GM19193 (cell line): Measurements from ENCODE around the gene NUDT8.

Experiments
- POLR2A ChIP-seq: IDR thresholded peaks from 4 replicates; pipeline ENCODE4 v1.6.1; 2011; ENCODE audit not compliant: insufficient read depth, insufficient read length; ENCODE audit errors: extremely low read depth

Gene NUDT8

DNA sequence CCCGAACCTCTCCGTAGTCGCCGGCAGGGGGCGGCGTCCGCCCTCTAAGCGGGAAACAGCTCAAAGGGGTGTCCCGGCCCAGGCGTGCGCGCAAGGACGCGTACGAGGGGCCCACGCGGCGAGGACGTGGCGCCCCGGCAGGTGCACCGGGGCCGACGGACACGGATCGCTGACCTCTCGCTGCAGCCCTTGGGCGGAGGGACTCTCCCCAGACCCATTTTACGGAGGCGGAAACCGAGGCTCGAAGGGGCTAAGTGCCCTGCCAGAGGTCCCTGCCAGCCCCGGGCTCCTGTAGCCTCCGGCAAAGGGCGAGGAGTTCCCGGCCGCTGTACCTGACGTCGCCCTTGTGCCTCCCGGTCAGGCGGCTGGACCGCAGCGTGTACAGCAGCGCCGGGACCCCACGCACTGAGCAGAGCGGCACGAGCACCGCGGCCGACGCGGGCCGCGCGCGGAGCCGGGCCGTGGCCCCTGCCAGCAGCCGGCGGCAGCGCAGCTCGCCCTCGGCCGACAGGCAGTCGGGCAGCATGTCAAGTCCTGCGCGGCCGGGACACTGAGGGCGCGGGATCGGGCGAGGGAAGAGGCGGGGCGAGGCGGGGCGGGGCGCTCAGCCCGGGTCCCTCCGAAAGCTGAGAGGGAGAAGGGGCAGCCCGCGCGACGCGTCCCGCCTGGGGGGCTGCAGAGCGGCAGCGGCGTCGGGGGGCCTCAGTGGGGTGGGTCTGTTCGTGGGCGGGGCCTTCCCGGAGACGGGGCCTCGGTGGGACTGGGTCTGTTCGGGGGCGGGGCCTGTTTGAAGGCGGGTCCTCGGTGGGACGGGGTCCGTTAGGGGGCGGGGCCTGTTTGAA lies at the start of gene NUDT8:
TSS of gene NUDT8 (minus strand) at position 552 of the 842 bp plus-strand sequence. CDS start at position 526, 26 bp downstream.
- TF ChIP-seq POLR2A, result peak; percentile 58

DNA sequence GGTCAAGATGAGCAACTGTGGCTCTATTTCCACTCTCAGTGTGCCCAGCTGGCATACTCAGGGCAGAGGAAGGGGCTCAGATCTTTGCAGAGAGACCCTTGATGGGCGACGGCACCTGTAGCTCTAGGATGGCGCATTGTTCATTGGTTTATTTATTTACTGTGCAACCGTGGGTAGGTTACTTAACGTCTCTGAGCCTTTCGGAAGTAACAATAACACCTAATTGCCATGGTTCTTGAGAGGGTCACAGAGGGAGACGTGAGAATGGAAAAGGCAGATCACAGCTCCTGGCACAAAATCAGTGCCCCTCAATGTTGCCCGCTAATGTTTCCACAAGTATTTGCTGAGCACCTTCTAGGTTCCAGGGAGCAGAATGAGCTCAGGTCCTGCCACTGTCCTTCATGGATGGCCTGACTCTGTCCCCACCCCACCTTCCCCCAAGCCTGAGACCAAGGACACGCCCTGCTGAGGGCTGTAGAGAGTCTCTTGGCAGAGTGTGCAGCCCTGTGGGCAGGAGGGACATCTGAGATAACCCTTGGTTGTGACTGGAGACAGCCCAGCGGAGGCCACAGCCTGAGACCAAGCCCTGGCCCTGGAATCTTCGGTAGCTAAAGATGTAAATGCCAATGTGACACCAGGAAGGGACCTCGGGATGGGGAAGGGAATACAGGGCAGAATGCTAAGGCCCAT lies 45.5 kb upstream of the NUDT8 start:
- TF ChIP-seq POLR2A, result no peak

GRCh38 chr11:67674442-67674871 lies 44.7 kb upstream of the NUDT8 start, which contains the start of gene ALDH3B2:
TSS of gene ALDH3B2 (minus strand) at chr11:67674623. CDS start at chr11:67666935, 7,688 bp downstream.
- no peak for TF ChIP-seq POLR2A

DNA sequence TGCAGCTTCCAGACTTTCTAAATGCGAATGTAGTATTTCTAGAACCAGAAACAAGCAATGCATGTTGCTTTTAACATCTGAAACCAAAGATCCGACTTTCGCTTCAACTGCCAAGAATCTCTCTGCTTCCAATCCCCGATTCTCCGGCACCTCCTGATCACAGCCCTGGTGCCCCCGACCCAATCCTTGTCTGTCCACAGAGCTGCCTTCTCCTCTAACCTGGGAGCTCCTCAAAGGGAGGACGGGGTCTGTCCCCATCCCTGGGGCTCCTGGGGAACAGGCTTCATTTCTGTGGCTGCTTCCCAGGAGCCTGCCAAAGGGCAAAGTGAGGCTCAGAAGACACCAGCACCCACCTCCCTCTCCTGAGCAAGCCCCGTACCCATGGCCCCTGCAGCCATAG lies 44.2 kb upstream of the NUDT8 start:
- TF ChIP-seq POLR2A, result no peak

DNA sequence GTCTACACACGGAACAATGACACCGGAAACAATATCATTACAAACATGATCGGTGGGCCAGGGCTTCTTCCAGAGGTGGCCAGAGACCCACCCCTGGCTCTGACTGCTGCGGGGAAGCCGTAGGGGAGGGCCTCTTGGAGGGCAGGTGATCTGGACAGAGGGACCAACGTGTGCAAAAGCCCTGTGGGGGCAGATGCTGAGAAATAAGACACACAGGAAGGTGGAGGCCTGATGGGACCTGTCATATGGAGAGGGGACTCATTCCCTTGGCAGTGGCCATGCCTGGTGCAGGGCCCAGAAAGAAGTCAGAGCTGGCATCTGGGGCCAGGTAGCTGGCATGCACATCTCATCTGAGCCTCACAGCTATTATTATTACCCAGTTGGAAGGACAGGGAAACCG lies 43.6 kb upstream of the NUDT8 start:
- no peak for TF ChIP-seq POLR2A

DNA sequence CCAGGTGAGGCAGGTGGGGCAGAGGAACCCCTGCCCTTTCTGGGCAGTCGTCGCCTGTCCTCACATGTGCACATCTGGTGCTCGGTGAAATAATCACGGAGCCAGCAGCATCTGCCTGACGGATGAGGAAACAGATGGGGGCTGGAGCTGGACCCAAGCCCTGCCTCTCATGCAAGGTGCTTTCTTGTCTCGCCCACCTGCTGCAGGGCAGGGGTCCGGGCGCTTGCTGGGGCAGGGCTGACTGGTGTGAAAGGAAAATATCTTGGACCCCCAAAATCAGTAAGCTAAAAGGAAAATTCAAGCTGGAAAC lies 41.4 kb upstream of the NUDT8 start:
- no peak for TF ChIP-seq POLR2A

DNA sequence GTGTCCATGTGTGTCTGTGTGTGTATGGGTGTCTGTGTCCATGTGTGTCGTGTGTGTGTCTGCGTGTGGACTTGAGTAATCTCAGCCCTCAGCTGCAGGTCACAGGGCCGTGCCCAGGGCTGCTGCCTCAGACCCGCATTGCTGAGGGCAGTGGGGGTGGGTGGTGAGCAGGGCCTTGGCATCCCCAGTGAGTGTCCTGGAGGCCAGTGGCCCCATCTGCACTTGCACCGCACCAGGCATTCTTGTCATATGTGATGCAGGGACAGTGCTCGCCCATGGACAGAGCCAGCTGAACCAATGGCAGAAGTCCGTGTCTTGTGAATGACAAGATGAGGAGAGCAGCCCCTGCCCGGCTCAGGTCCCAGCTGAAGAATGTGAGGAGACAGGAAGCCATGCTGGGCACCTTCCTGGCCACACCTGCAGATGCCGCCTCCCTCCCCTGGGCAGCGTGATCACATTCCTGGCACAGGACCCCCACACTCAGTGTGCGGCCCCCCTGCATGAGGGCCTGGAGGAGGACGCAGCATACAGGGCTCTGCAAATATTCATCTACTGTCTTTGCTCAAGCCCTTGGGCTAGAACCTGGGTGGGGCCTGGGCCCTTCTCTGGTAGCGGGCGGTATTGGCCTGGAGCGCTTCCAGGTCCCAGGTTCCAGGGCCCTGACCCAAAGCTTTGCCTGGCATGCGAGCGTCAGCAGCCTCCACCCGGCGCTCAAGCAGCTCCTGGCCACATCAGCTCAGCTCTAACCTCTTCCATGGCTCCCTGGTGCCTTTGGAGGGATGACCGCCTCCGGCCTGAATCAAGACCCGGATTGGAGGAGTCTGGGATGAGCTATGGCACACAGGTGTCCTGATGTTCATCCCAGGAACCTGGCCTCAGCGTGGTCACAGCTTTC lies 40.8 kb upstream of the NUDT8 start:
- no peak for TF ChIP-seq POLR2A

DNA sequence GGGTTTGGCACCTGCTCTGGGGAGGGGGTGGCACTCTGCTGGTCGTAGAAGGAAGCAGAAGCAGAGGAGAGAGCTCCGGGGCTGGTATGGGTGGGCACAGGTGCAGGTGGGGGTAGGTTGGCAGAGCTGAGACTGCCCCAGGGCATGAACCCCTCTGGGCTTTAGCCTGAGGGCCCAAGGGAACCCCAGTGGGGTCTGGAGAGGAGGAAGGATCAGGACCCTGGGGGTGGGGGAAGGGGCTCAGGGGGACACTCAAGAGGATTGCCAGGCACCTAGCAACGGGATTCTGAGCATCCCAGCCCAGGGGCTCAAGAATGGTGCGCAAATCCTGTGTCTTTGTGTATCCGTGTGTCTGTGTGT lies 38.4 kb upstream of the NUDT8 start:
- TF ChIP-seq POLR2A, result no peak

DNA sequence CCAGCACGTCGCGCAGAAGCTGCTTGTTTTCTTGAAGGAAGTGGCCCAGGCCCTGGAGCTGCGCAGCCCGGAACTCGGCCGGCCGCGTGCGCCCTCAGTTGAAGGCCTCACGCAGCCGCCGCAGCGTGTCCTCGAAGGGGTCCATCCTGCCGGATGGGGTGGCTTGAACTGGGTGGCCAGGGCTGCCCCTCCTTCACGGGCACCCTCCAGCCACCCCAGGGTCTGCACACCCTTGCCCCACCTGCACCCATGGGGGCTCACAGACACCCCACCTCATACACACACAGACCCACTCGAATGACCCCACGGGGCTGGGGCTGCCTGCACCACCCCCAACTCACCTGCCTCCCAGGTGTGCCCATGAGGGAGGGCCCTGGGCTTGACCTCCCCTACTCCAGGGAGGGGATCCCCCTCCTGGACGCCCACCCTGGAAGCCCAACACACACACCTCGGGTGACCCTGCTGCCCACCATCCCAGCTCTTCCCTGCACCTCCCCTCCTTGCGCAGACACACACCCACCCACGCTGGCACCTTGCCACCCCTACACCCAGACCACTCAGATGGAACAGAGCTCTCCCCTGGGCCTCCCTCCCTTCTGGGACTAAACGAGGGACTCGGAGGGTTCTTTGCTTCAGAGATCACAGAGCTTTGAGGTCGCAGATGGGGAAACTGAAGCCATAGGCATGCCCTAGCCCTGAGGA lies 37.9 kb upstream of the NUDT8 start:
- TF ChIP-seq POLR2A, result no peak

DNA sequence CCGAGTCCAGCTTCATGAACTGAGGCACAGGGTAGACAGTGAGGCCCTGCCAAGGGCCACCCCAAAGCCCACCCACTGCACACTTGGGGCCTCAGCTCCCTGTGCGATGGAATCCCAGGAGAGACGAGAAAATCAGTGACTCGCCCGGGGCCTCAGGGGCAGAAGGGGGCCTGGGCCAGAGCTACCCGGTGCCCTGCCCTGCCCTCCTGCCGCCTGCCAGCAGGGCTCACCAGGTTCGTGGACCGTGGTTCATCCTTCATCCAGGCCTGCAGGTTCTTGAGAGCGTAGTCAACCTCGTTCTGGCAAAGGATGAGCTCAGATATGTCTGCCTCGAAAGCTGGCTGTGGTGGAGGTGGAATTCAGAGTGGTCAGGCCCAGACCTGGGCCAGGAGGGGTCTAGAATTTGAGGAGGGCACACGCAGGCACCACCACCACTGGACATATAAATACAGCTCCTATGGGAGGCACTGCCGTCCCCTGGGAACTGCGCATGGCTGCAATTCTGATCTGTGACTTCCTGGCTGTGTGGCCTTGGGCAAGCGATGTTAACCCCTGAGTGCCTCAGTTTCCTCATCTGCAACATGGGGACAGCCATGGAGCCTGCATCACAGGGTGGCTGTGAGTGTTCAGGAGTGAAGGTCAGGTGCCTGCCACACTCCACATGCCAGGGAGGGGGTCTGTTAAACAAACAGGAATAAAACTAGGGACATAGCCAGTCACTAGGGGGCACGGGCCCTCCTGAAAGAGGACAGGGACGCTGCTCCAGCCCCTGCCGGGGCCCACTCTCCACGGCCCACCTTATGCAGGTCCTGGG lies 37.1 kb upstream of the NUDT8 start:
- TF ChIP-seq POLR2A, result no peak

- TF ChIP-seq POLR2A, result no peak
Measured at GRCh38 chr11:67666303-67666645, 36.5 kb upstream of the NUDT8 start.

DNA sequence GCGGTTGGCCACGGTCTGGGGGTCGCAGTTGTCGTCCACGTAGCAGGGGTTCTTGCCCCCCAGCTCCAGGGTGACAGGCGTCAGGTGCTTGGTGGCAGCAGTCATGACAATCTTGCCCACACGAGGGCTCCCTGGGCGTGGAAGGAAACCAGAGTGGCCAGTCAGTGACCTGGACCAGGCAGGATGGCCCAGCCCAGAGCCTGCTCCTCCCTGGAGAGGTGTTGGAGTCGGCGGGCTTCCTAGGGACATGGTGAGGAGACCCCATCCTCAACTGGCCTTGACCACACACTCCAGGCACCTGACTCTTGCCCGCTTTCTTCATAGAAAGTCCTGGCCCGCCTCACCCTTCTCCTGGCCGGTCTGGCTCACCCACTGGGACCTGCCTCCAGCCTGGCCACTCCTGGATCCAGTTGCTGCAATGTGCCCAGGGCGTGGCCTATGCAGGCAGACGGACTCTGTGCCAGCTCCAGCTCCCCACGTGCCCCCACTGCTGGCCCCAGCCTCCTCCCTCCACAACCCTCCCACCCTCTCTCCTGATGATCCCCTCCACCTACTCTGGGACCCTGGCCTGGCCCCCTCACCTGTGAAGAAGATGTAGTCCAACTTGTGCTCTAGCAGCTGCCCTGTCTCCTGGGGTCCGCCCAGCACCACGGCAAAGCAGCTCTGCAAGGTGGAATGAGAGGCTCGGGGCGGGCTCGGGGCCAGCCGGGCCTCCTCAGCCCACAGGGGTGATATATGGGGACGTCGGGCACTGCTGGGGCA lies 36.0 kb upstream of the NUDT8 start:
- TF ChIP-seq POLR2A, result no peak
